HG03457 (cell line): ENCODE measurements around the gene CPLX3.

Experiments used
- ATAC-seq: cut with Tn5 transposase; IDR thresholded peaks from one replicate; pipeline ENCODE4 v1.9.1; 2021; ENCODE audit warnings: moderate number of reproducible peaks; ENCODE audit not compliant: unreplicated experiment

Gene CPLX3

GRCh38 chr15:74802290-74802689, 24.1 kb upstream of the CPLX3 start:
- no peak for ATAC-seq

- no peak for ATAC-seq
Measured at GRCh38 chr15:74802862-74803447, 23.5 kb upstream of the CPLX3 start.

- no peak for ATAC-seq
Measured at GRCh38 chr15:74804935-74805334, 21.5 kb upstream of the CPLX3 start.

- ATAC-seq, result no peak
Measured at GRCh38 chr15:74807282-74807681, 19.1 kb upstream of the CPLX3 start.

- no peak for ATAC-seq
Measured at GRCh38 chr15:74808078-74808839, 18.2 kb upstream of the CPLX3 start.

- ATAC-seq, result no peak
Measured at GRCh38 chr15:74808840-74809229, 17.6 kb upstream of the CPLX3 start.

GRCh38 chr15:74809242-74809641, 17.2 kb upstream of the CPLX3 start:
- ATAC-seq, result no peak

- no peak for ATAC-seq
Measured at GRCh38 chr15:74809956-74810355, 16.5 kb upstream of the CPLX3 start.

GRCh38 chr15:74812533-74812932, 13.9 kb upstream of the CPLX3 start, which contains the start of gene LMAN1L:
Gene LMAN1L (plus strand): TSS chr15:74812835. CDS start chr15:74812855, 20 bp downstream.
- ATAC-seq, result no peak

GRCh38 chr15:74815121-74815934, 11.1 kb upstream of the CPLX3 start:
- no peak for ATAC-seq

GRCh38 chr15:74815961-74816360, 10.5 kb upstream of the CPLX3 start:
- ATAC-seq, result no peak

- ATAC-seq, result no peak
Measured at GRCh38 chr15:74816624-74817369, 9.6 kb upstream of the CPLX3 start.

GRCh38 chr15:74817370-74817737, 9.1 kb upstream of the CPLX3 start:
- no peak for ATAC-seq

GRCh38 chr15:74820056-74820455, 6.4 kb upstream of the CPLX3 start:
- no peak for ATAC-seq

GRCh38 chr15:74821091-74821789, 5.2 kb upstream of the CPLX3 start:
- no peak for ATAC-seq

- ATAC-seq, result no peak
Measured at GRCh38 chr15:74821790-74822158, 4.7 kb upstream of the CPLX3 start.

- ATAC-seq, result no peak
Measured at GRCh38 chr15:74822233-74822632, 4.2 kb upstream of the CPLX3 start.

GRCh38 chr15:74823324-74823723, 3.1 kb upstream of the CPLX3 start:
- no peak for ATAC-seq

GRCh38 chr15:74824976-74825375, 1.5 kb upstream of the CPLX3 start:
- ATAC-seq, result no peak

- no peak for ATAC-seq
Measured at GRCh38 chr15:74825866-74826265, 561 bp upstream of the CPLX3 start.

- no peak for ATAC-seq
Measured at GRCh38 chr15:74826921-74827320, 494 bp downstream of the CPLX3 start.
